HL-60 (cell line): ENCODE data around the gene MT2A.
A peak's percentile ranks its signal among the peaks of the same experiment; 100 is the strongest.

Source experiments
- DNase-seq, 2 experiments: peaks; one replicate each; pipeline ENCODE4 v3.0.0-alpha.2; 2010 to 2020; ENCODE audit warnings: low read depth in 1 of 2, low spot score in 1 of 2
- H3K27ac ChIP-seq: fragments of 250-450 bp; sonication (Bioruptor Pico); replicated peaks from 2 replicates; pipeline ENCODE4 v1.5.1; 2020; ENCODE audit warnings: mild to moderate bottlenecking, moderate library complexity
- H3K27me3 ChIP-seq: fragments of 250-450 bp; sonication (Bioruptor Pico); 2 replicates; pipeline ENCODE4 v1.5.1; 2021; ENCODE audit warnings: mild to moderate bottlenecking, moderate library complexity; ENCODE audit not compliant: insufficient read depth, poor library complexity, severe bottlenecking
- H3K4me3 ChIP-seq: replicated peaks from 2 replicates; pipeline ENCODE4 v1.5.1; 2011; ENCODE audit warnings: mild to moderate bottlenecking, control low read depth, low read length; ENCODE audit not compliant: insufficient read depth
- GABPA ChIP-seq: IDR thresholded peaks from 2 replicates; pipeline ENCODE4 v1.6.1; 2012; ENCODE audit warnings: low read depth
- POLR2AphosphoS5 ChIP-seq: IDR thresholded peaks from 2 replicates; pipeline ENCODE4 v1.6.1; 2012; ENCODE audit warnings: low read depth
- SPI1 ChIP-seq: IDR thresholded peaks from 2 replicates; pipeline ENCODE4 v1.6.1; 2012; ENCODE audit warnings: low read depth, mild to moderate bottlenecking, borderline replicate concordance
- TF ChIP-seq, protein P1 (sequence below): IDR thresholded peaks from 2 replicates; pipeline ENCODE4 v1.6.1; 2012; ENCODE audit warnings: low read depth; ENCODE audit not compliant: insufficient replicate concordance
- TF ChIP-seq, protein P2 (sequence below): IDR thresholded peaks from one replicate; pipeline ENCODE4 v1.5.1; 2011; ENCODE audit warnings: low read length, control low read depth, inconsistent platforms; ENCODE audit not compliant: insufficient read depth

Gene MT2A

GRCh38 chr16:56645311-56645710 is 36.9 kb downstream of the MT2A start:
- no peak for DNase-seq
- TF ChIP-seq, protein P1, sequence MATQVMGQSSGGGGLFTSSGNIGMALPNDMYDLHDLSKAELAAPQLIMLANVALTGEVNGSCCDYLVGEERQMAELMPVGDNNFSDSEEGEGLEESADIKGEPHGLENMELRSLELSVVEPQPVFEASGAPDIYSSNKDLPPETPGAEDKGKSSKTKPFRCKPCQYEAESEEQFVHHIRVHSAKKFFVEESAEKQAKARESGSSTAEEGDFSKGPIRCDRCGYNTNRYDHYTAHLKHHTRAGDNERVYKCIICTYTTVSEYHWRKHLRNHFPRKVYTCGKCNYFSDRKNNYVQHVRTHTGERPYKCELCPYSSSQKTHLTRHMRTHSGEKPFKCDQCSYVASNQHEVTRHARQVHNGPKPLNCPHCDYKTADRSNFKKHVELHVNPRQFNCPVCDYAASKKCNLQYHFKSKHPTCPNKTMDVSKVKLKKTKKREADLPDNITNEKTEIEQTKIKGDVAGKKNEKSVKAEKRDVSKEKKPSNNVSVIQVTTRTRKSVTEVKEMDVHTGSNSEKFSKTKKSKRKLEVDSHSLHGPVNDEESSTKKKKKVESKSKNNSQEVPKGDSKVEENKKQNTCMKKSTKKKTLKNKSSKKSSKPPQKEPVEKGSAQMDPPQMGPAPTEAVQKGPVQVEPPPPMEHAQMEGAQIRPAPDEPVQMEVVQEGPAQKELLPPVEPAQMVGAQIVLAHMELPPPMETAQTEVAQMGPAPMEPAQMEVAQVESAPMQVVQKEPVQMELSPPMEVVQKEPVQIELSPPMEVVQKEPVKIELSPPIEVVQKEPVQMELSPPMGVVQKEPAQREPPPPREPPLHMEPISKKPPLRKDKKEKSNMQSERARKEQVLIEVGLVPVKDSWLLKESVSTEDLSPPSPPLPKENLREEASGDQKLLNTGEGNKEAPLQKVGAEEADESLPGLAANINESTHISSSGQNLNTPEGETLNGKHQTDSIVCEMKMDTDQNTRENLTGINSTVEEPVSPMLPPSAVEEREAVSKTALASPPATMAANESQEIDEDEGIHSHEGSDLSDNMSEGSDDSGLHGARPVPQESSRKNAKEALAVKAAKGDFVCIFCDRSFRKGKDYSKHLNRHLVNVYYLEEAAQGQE: no peak
- no peak for TF ChIP-seq POLR2AphosphoS5
- TF ChIP-seq, protein P2, sequence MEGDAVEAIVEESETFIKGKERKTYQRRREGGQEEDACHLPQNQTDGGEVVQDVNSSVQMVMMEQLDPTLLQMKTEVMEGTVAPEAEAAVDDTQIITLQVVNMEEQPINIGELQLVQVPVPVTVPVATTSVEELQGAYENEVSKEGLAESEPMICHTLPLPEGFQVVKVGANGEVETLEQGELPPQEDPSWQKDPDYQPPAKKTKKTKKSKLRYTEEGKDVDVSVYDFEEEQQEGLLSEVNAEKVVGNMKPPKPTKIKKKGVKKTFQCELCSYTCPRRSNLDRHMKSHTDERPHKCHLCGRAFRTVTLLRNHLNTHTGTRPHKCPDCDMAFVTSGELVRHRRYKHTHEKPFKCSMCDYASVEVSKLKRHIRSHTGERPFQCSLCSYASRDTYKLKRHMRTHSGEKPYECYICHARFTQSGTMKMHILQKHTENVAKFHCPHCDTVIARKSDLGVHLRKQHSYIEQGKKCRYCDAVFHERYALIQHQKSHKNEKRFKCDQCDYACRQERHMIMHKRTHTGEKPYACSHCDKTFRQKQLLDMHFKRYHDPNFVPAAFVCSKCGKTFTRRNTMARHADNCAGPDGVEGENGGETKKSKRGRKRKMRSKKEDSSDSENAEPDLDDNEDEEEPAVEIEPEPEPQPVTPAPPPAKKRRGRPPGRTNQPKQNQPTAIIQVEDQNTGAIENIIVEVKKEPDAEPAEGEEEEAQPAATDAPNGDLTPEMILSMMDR: no peak
- TF ChIP-seq GABPA: no peak
- no peak for TF ChIP-seq SPI1
- H3K27me3 ChIP-seq: peaks cover 68% of the 10 kb centered on the region
- H3K4me3 ChIP-seq: no peak overlapping the region
- no peak overlapping the region for H3K27ac ChIP-seq

- no peak for DNase-seq
- Histone ChIP-seq H3K27ac (no peak overlapping the region), H3K4me3 (no peak overlapping the region), H3K27me3 (peaks cover 65% of the 10 kb centered on the region)
- TF ChIP-seq, protein P1: peak; percentile 74
- TF ChIP-seq SPI1: no peak
These were observed 37.5 kb downstream of the MT2A start for GRCh38 chr16:56645838-56646237.

- TF ChIP-seq POLR2AphosphoS5 (no peak), SPI1 (no peak), GABPA (no peak)
- TF ChIP-seq, protein P1: no peak
- no peak overlapping the region for H3K27ac ChIP-seq
- no peak for DNase-seq
- H3K27me3 ChIP-seq: peaks cover 69% of the 10 kb centered on the region
- no peak overlapping the region for H3K4me3 ChIP-seq
These were observed 39.5 kb downstream of the MT2A start for GRCh38 chr16:56647641-56648431.

GRCh38 chr16:56649271-56649670 is 40.9 kb downstream of the MT2A start:
- TF ChIP-seq POLR2AphosphoS5 (no peak), GABPA (no peak), SPI1 (no peak)
- TF ChIP-seq, protein P2: no peak
- TF ChIP-seq, protein P1: no peak
- DNase-seq: no peak
- H3K4me3 ChIP-seq: no peak overlapping the region
- H3K27me3 ChIP-seq: peaks cover 63% of the 10 kb centered on the region
- no peak overlapping the region for H3K27ac ChIP-seq
